ENCODE data around the gene GLA. TPM values are rescaled to one million over a fixed set of nuclear protein-coding genes. Genes with fewer than 3 reads are reported as not detected.

The GLA gene
- total RNA-seq, 1 experiment from 2014 or later, result 41.9 TPM

DNA sequence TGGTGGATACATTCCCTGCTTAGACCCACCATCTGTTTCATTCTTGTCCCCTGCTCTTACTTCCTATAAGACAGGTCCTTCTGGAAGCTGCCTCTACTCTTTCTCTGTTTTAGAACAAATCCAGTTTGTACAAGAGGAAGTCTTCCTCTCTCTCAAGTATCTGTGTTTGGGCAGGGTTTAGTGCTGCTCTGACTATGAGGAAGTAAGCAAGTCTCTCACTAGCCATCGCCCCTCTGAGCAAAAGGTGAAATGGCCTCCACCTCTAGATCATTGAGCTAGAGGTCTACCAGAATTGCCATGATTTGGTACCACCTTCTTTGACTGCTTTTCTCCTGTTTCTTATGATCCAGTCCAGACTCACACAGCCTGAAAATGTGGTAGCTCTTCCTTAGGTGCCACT lies 30.2 kb downstream of the GLA start:
- Histone ChIP-seq H2BK20ac (ENCODE audit: low read depth, low read length, poor library complexity, severe bottlenecking) (no peak overlapping the region), H3K18ac (ENCODE audit: insufficient read length, low read depth, low read length) (no peak overlapping the region), H3K56ac (ENCODE audit: insufficient read length, low read depth, low read length) (no peak overlapping the region), H3K23me2 (ENCODE audit: insufficient read length, low read depth, low read length, poor library complexity, severe bottlenecking) (no peaks in the 10 kb centered on the region), H2BK15ac (ENCODE audit: low read depth, low read length) (no peak overlapping the region), H2AFZ (ENCODE audit: low read length) (no peak overlapping the region), H3K14ac (ENCODE audit: insufficient read depth, low read length) (no peak overlapping the region), H3K4ac (ENCODE audit: low read depth, low read length) (no peak overlapping the region), H4K5ac (ENCODE audit: insufficient read length, low read depth, low read length) (no peak overlapping the region), H3K27me3 (ENCODE audit: insufficient read depth, low read length) (no peaks in the 10 kb centered on the region), H2BK12ac (ENCODE audit: insufficient read length, low read depth, low read length) (no peak overlapping the region), H3T11ph (ENCODE audit: low read length) (no peak overlapping the region), H4K20me1 (ENCODE audit: control insufficient read depth, insufficient read depth, insufficient read length) (no peaks in the 10 kb centered on the region), H3K23ac (ENCODE audit: insufficient read length, low read depth, low read length) (no peak overlapping the region), H3K79me1 (ENCODE audit: insufficient read depth, low read depth, low read length, poor library complexity, severe bottlenecking) (no peaks in the 10 kb centered on the region), H3K9ac (ENCODE audit: extremely low read depth, insufficient read length, low read length) (no peak overlapping the region), H3K27ac (ENCODE audit: insufficient read length, low read depth, low read length) (no peak overlapping the region), H2BK5ac (ENCODE audit: insufficient read length, low read length) (no peak overlapping the region), H4K91ac (ENCODE audit: insufficient read length, low read depth, low read length) (no peak overlapping the region), H3K4me2 (ENCODE audit: insufficient read depth, insufficient read length, low read length) (no peak overlapping the region), H4K8ac (replicated peaks; ENCODE audit: insufficient read length, low read depth, low read length) (no peak overlapping the region), H2BK120ac (ENCODE audit: low read depth, low read length, poor library complexity, severe bottlenecking) (no peak overlapping the region), H3K4me1 (ENCODE audit: insufficient read depth, low read length) (no peaks in the 10 kb centered on the region), H2AK5ac (ENCODE audit: insufficient read length, low read length) (no peak overlapping the region), H3K79me2 (ENCODE audit: insufficient read depth, low read length) (no peaks in the 10 kb centered on the region), H3K9me3 (ENCODE audit: control insufficient read depth, low read depth, low read length) (peaks cover 29% of the 10 kb centered on the region)
- H3K4me3 Mint-ChIP-seq, result no peak overlapping the region
- TF ChIP-seq, protein P1, sequence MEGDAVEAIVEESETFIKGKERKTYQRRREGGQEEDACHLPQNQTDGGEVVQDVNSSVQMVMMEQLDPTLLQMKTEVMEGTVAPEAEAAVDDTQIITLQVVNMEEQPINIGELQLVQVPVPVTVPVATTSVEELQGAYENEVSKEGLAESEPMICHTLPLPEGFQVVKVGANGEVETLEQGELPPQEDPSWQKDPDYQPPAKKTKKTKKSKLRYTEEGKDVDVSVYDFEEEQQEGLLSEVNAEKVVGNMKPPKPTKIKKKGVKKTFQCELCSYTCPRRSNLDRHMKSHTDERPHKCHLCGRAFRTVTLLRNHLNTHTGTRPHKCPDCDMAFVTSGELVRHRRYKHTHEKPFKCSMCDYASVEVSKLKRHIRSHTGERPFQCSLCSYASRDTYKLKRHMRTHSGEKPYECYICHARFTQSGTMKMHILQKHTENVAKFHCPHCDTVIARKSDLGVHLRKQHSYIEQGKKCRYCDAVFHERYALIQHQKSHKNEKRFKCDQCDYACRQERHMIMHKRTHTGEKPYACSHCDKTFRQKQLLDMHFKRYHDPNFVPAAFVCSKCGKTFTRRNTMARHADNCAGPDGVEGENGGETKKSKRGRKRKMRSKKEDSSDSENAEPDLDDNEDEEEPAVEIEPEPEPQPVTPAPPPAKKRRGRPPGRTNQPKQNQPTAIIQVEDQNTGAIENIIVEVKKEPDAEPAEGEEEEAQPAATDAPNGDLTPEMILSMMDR (conservative IDR thresholded peaks at IDR 0.05), result no peak
- no CpG with 5 or more reads among the region's 1 CpG for WGBS (ENCODE audit: extremely low coverage, insufficient read length, low lambda C conversion rate)
- peaks cover 50 to 54% of the 10 kb centered on the region in 2 experiments for H3K9me3 Mint-ChIP-seq
- no peak for DNase-seq
- peaks cover 0 to 2% (median 0%) of the 10 kb centered on the region in 3 experiments; a peak in 1 of 7 replicates for H3K36me3 Mint-ChIP-seq (ENCODE audit: insufficient read depth in 1 of 3, low read depth in 3 of 3)
- H3K4me1 Mint-ChIP-seq, result peaks cover 0 to 3% of the 10 kb centered on the region in 2 experiments; a peak in 1 of 4 replicates
- H3K27ac Mint-ChIP-seq, result no peak overlapping the region
- peaks cover 9% of the 10 kb centered on the region for H3K27me3 Mint-ChIP-seq (ENCODE audit: low read depth)

Measured in H9 (cell line).